Ovary (tissue), 3 donors: Measurements from ENCODE around the gene RWDD4.
A peak's percentile ranks its signal among the peaks of the same experiment; 100 is the strongest.

ENCODE experiments used
- CTCF ChIP-seq, 3 donors: fragments of 450-650 bp in 2 of 3; fragments of 200-600 bp in 1 of 3; IDR thresholded peaks; one replicate each; pipeline versions ENCODE4 v1.5.1 to v1.8.0; 2016 to 2022; ENCODE audit warnings: antibody characterized with exemption in 3 of 3, mild to moderate bottlenecking in 1 of 3
- EP300 ChIP-seq: sonication (generic); formaldehyde crosslinking; IDR thresholded peaks from one replicate; pipeline ENCODE4 v1.6.1; 2017; ENCODE audit warnings: antibody characterized with exemption
- POLR2A ChIP-seq: fragments of 450-650 bp; IDR thresholded peaks from one replicate; pipeline ENCODE4 v1.6.1; 2017; ENCODE audit warnings: antibody characterized with exemption, mild to moderate bottlenecking, moderate library complexity
- donor health status: DM: no; HTN: no; CAD: no.

- TF ChIP-seq CTCF (IDR thresholded peaks at IDR 0.05) (peak; percentile 41 to 71 (median 46)), POLR2A (no peak), EP300 (no peak)
These were observed 56.4 kb downstream of the RWDD4 start for GRCh38 chr4:183602557-183603027.
